ENCODE data around the gene SLC32A1.
A peak's percentile ranks its signal among the peaks of the same experiment; 100 is the strongest.

SLC32A1 gene

DNA sequence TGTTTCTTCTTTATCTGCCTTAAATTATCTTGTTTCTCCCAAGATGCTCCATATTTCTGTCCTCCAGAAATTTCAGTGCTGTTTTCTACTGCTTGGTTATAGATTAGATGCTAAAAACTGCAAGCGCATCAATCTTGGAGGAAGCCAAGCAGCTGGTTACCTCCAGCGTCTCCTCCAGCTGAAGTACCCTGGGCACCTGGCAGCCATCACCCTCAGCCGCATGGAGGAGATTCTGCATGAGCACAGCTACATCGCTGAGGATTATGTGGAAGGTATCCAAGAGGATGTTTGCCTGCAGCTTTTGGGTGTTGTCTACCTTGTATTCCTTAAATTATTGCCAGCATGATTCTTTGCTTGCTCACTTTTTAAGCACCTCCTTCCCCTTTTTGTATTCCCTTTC, 27.7 kb downstream of the SLC32A1 start:
- DNase-seq: no peak

DNA sequence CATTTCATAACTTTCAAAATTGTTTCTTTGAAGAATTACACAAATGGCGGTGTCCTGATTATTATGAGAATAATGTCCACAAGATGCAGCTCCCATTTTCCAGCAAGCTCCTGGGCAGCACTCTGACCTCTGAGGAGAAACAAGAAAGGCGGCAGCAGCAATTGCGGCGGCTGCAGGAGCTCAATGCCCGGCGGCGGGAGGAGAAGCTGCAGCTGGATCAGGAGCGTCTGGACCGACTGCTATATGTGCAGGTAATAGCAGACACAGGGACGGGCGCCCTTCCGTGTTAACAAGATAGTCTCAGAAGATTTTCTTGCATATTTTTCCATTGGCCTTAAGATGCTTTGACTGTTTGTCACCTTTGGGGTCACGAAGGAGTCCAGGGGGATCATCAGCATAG, 30.6 kb downstream of the SLC32A1 start:
- DNase-seq: no peak

DNA sequence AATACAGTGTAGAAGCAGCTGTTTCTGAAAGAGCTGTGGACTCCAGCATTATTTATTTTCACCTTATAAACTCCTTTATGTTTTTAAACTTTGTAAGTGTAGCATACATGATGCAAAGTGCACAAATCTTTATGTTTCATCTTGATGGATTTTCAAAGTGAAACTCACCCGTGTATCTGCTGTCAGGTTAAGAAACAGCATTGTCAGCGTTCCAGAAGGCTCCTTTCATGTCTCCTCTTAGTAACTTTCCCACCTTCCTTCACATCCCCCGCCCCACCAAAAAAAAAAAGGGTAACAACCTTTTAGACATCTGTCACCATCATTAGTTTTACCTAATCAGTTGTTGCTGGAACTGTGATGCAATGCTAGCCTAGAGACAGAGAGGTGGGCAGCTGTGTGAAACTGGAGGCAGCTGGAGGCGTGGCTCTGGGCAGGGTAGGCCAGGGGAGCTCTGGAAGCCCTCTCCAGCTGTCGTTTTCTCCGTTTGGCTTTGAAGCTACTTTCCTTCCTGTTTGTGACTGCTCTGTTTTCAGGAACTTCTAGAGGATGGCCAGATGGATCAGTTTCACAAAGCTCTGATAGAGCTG, 31.1 kb downstream of the SLC32A1 start:
- DNase-seq: no peak

DNA sequence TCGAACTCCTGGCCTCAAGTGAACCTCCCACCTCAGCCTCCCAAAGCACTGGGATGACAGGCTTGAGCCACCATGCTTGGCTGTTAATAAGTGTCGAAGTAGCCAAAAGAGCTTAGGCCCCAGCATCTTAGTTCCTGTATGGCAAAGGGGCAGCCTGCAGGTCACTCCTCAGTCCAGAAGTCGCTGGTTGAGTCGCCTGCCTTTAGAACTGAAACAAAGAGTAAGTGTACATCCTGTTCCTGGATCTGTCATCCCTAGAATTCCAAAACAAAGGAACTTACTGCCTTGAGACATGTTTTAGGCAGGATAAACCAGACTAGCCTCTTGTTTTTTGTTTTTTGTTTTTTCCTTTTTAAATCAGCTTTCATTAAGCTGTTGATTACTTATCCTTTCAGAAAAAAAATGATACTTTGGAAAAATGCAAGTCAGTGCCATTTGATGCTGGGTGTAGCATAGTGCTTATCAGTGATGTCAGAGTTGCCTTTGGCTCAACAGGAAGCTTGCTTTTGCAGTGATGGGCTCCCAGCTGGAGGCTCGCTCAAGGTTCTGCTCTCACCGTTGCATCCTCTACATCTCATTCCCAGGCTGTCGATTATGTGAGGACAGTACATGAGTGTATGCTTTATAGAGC, 33.0 kb downstream of the SLC32A1 start:
- DNase-seq: no peak

DNA sequence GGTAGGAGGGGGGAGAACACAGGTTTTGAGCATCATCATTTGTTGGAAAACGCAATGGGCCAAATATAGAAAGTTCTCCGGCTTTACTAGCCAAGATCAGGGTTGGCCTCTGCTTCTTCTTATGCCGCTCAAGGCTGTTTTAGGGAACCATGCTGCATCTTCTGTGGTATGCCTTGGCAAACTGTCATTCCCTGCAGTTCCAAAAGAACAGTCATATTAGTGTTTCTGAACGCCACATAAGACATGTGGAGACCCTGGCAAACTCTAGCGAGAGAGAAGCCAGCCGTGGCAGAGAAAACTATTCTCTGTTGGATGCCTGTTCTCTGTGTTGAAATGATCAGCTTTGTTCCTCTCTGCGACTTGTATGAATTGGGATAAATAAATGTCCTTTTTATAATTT, 34.8 kb downstream of the SLC32A1 start:
- no peak for DNase-seq

DNA sequence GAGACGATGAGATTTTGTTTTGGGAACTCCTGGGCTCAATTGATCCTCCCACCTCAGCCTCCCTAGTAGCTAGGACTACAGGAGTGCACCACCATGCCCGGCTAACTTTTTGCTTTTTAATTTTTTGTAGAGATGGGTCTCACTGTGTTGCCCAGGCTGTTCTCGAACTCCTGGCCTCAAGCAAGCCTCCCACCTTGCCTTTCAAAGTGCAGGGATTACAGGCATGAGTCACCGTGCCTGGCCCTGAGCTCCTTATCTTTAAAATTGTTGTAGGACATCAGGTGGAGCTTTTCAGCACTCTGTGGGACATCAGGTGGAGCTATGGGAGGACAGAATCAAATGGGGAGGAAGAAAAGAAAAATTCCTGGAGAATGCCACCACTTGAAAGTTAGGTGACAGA, 36.7 kb downstream of the SLC32A1 start:
- no peak for DNase-seq

DNA sequence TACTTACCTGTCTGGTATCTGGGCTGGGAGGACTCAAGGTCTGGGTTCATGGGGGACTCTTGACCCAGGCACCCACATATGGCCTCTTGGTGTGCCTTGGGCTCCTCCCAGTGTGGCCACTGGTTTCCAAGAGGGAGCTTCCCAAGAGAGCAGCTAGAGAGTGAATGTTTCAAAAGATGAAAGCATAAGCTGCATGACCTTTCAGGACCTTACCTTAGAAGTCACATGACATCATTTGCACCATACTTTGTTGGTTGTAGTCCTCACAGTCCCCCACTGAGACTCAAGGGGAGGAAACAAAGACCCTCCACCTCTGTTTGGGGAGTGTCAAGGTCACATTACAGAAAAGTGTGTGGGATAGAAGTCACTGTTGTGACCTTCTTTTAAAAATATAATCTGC, 37.9 kb downstream of the SLC32A1 start:
- DNase-seq: no peak

DNA sequence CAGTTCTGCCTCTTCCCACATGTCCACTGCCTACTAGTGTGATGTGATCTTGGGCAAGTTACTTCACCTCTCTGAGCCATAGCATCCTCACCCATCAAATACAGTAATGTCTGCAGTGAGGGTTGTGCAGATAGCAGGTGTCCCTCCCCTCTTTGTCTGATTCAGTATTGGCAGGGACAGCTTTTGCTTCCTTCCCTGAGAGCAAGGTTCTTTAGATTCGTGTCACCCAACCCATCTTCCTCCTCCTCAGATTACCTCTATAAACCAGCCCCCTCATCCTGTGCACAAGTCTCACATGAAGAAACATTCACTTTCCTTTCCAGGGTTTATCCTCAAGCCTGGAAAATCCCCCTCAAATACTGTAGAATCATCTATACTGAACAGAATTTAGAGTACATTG, 39.3 kb downstream of the SLC32A1 start:
- DNase-seq: no peak

DNA sequence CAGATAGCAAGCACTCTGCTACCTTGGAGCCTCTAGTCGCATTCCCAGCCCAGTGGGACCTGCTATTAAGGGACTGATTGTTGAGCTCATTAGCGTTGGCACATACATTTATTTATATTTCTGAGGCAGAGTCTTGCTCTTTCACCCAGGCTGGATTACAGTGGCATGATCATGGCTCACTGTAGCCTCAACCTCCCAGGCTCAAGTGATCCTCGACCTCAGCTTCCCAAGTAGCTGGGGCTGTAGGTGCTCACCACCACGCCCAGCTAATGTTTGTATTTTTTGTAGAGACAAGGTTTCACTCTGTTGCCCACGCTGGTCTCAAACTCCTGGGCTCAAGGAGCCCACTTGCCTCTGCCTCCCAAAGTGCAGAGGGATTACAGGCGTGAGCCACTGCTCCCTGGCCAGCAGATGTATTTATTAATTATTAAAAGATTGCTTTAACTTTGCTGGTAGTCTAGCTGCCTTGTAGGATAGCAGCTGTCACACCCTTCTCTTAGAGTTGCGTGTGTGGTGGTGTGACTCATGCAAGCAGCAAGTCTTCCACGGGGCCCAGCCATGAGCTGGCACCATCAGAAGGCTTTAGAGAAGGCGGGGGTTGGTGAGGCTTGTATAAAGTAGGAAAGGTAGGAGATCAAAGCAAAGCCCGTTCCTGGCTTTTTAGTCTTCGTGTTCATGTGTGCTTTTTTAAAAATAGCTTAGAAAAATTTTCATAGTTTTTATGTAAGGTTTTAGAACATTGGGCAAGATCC, 40.5 kb downstream of the SLC32A1 start:
- peak; percentile 88 for DNase-seq

DNA sequence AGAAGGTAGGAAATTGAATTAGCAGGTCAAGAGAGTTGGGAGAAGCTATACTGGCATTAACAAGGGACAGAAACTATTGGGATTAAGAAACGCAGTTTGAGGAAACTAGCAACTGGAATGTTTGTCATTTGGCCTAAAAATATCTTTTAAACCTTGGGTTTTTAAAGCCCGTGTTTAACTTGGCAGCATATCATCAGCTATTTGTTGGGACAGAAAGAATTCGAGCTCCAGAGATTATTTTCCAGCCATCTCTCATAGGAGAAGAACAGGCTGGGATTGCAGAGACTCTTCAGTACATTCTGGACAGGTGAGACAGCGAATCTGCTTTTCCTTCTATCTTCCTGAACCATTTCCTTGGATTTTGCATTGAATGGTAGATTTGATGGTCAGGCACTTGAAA, 41.8 kb downstream of the SLC32A1 start:
- DNase-seq: peak; percentile 17

DNA sequence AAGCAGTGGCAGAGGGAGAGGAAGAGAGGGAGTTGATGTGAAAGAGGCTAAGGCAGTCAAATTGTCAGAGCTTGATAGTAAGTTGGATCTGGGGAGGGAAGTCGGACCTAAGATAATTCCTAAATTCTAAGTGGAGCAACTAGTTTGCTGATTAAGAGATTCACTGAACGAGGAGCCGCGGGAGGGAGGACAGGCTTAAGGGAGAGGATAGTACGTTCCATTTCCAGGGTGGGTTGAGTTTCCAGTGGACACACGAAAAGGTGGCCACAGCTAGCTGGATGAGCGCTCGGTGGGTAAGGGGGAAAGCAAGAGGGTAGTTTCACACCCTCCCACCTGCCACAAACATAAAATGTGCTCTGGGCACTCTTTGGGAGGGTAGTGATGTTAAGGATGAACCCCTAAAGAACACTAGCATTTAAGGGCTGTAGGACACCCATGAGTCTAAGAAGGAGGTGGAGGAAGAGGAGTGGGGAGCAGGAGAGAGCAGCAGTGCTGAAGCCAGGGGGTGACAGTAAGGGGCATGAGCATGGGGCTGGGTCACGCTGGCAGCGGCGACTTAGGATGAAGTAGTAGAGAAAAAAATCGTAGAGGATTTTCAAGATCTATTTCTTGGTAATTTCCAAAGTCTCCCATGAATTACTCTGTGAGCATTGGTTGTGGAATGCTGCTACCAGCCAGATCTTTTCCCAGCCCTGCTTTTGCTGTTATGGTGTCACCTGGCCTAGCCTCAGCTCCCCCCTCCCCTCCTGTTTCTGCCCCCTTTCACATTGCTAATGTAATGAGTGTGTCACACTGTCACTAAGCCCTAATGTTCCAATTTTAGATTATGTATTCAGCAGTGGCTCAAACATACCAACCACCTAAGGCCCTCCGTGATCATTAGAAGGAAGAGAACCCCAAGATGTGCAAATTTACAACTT, 45.4 kb downstream of the SLC32A1 start:
- no peak for DNase-seq

DNA sequence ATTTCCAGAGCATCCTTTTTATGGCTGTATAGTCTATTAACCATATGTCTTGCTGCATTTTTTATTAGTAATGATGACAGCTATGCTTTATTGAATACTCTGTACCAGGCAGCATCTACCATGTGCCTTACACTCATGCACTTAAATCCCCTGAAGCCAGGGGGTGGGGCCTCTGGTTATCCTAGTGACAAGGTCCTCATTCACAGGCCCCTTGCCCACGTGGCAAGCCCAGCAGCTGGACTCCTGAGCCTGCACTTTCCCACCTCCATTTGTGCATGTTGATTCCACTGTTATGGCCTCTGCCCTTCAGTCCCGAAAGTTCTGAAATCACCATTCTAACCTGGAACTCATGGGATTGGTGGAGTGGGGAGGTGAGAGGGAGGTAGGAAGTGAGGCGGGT, 46.3 kb downstream of the SLC32A1 start:
- no peak for DNase-seq

DNA sequence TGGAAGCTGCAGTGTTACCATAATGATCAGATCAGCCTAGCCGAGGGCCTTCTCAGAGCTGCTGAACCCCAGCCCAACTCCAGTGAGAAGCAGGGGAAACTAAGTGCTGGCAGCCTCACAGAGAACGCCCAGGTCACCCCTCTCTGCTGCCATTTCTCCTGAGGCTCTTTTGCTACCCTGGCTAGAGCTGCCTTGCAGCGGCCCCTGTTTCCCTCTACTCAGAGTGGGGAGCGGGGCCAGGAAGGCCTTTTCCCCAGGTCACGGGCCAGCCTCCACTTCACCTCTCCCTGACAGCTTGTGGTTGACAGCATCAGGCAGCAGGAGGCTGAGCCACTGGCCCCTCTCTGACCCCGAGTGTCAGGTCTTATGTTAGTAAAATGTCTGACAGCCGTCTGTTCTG, 46.7 kb downstream of the SLC32A1 start:
- no peak for DNase-seq

DNA sequence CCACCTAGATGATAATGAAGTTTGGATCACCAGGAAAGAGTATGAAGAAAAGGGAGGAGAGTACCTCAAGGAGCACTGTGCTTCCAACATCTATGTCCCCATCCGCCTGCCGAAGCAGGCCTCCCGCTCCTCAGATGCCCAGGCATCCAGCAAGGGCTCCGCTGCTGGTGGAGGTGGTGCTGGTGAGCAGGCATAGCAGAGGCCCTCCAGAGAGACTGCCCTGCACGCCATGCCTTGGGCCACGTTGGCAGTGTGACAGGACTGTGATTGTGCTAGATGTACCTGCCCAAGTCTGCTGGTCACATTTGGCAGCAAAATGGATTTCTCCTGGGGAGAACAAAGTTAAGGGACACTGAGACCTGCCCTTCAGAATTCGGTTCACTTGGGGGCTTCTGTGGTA, 47.3 kb downstream of the SLC32A1 start:
- no peak for DNase-seq

DNA sequence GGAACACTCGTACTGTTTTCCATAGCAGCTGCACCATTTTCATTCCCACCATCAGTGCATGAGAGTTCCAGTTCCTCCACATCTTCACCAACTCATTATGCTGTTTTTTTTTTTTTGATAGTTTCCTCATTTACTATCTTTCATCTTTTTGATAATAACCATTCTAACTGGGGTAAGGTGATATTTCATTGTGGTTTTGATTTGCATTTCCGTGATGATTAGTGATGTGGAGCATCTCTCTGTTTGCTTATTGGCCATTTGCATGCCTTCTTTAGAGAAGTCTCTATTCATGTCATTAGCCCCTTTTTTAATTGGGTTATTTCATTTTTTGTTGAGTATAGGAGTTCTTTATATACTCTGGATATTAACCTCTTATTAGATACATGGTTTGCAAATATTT, 49.9 kb downstream of the SLC32A1 start:
- no peak for DNase-seq

DNA sequence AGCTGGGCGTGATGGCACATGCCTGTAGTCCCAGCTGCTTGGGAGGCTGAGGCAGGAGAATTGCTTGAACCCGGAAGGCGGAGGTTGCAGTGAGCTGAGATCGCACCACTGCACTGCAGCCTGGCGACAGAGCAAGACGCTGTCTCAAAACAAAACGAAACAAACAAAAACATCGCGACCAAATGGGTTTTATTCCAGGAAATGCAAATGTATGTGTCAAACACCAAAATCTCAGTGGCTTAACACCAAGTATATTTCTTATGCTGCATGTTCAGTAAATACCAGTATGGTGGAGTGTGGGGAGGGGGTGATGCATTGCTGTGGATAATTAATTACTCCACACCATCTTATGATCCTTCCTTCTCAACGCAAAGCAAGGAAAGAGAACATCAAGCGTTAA, 52.1 kb downstream of the SLC32A1 start:
- no peak for DNase-seq

All from fibroblast of skin of back (primary cell).